Activated CD4-positive, alpha-beta memory T cell treated with anti-CD3 and anti-CD28 coated beads, Interleukin-2, amount 10 ng/mL, durations not matched to agents 7 days and 5 days (primary cell): Measurements from ENCODE around the gene SMOC1. TPM values are rescaled to one million over a fixed set of nuclear protein-coding genes. Genes with fewer than 3 reads are reported as not detected.

ENCODE experiments used
- CTCF ChIA-PET: fragments of 350-600 bp; sonication (Branson Sonifier 250); formaldehyde crosslinking; loops from one replicate; lab custom pipeline; 2021; ENCODE audit warnings: antibody characterized with exemption, inconsistent platforms; lab: Charles Lee
- POLR2A ChIA-PET: fragments of 350-600 bp; sonication (Branson Sonifier 250); formaldehyde crosslinking; loops from one replicate; lab custom pipeline; 2021; ENCODE audit warnings: antibody characterized with exemption; lab: Charles Lee
- DNase-seq: peaks from one replicate; pipeline ENCODE4 v3.0.0-alpha.2; 2020
- H3K27ac Mint-ChIP-seq: one replicate; pipeline ENCODE4 v1.8.0; 2021; ENCODE audit warnings: mild to moderate bottlenecking, mixed read lengths
- H3K27me3 Mint-ChIP-seq: one replicate; pipeline ENCODE4 v1.8.0; 2021; ENCODE audit warnings: mixed read lengths
- H3K36me3 Mint-ChIP-seq: one replicate; pipeline ENCODE4 v1.8.0; 2021; ENCODE audit warnings: low read depth, mixed read lengths
- H3K4me1 Mint-ChIP-seq: one replicate; pipeline ENCODE4 v1.8.0; 2021; ENCODE audit warnings: mixed read lengths
- H3K4me3 Mint-ChIP-seq: one replicate; pipeline ENCODE4 v1.8.0; 2021; ENCODE audit warnings: mild to moderate bottlenecking, mixed read lengths
- H3K9me3 Mint-ChIP-seq: one replicate; pipeline ENCODE4 v1.8.0; 2021; ENCODE audit warnings: mixed read lengths
- total RNA-seq, 2 experiments: library from RNA; stranded (reverse); gene quantifications; one replicate each; pipeline ENCODE4 v1.2.3, GENCODE V29; 2021

The SMOC1 gene
- total RNA-seq, 2 experiments from 2014 or later = not detected

DNA sequence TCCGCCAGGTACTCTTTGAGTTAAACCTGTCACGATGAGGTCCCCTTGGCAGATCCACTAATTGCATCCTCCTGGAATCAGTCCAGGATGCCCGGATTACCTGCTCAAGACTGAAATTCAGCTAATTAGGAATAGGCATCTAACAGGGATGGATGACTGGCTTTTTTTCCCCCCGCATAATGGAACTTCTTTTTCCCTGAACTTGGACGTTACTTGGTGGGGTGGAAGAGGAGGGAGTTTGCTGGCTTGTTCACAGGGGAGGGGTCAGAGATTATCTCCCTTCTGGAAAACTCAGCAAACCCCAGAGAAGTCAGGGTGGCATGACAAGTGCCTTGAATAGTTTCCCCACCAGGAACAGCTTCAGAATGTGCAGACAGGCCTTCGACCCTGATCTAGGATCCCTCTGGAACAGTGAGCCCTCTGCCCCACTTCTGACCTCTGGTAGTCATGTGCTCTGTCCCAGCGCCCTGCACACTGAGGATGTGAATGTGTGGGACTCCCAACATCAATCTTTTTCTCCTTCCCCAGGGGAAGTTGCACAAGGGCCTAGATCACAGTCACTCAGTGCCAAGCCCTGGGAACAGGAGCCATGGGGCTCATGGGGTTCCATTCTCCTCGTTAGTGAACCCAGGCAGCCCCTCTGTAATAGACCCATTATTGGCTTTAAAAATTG lies 142.5 kb downstream of the SMOC1 start:
- peaks cover 16% of the 10 kb centered on the region for H3K27me3 Mint-ChIP-seq
- no peak overlapping the region for H3K27ac Mint-ChIP-seq
- H3K9me3 Mint-ChIP-seq = no peaks in the 10 kb centered on the region
- CTCF ChIA-PET = no interaction called here
- H3K36me3 Mint-ChIP-seq = no peaks in the 10 kb centered on the region
- POLR2A ChIA-PET = no interaction called here
- no peak for DNase-seq
- H3K4me3 Mint-ChIP-seq = no peak overlapping the region
- peaks cover 17% of the 10 kb centered on the region for H3K4me1 Mint-ChIP-seq

- Mint-ChIP-seq H3K27ac (no peak overlapping the region), H3K4me3 (no peak overlapping the region), H3K36me3 (no peaks in the 10 kb centered on the region), H3K27me3 (peaks cover 16% of the 10 kb centered on the region), H3K9me3 (no peaks in the 10 kb centered on the region), H3K4me1 (peaks cover 15% of the 10 kb centered on the region)
- ChIA-PET POLR2A (no interaction called here), CTCF (no interaction called here)
- DNase-seq = no peak
Observed at GRCh38 chr14:70022771-70023445, 143.7 kb downstream of the SMOC1 start.

GRCh38 chr14:70023871-70024270 lies 144.7 kb downstream of the SMOC1 start:
- no peak overlapping the region for H3K27ac Mint-ChIP-seq
- H3K4me1 Mint-ChIP-seq = peaks cover 5% of the 10 kb centered on the region
- no peaks in the 10 kb centered on the region for H3K36me3 Mint-ChIP-seq
- no peak for DNase-seq
- H3K27me3 Mint-ChIP-seq = peaks cover 16% of the 10 kb centered on the region
- CTCF ChIA-PET = interaction anchor here (1.1 to 1.5 kb wide), 2 partner anchors 197 to 205 kb away, joined by 3 to 7 read pairs; no protein-coding TSS in a partner anchor
- H3K9me3 Mint-ChIP-seq = no peaks in the 10 kb centered on the region
- POLR2A ChIA-PET = no interaction called here
- H3K4me3 Mint-ChIP-seq = no peak overlapping the region

- POLR2A ChIA-PET = no interaction called here
- Mint-ChIP-seq H3K4me3 (no peak overlapping the region), H3K27me3 (peaks cover 11% of the 10 kb centered on the region), H3K4me1 (no peaks in the 10 kb centered on the region), H3K27ac (no peak overlapping the region), H3K9me3 (no peaks in the 10 kb centered on the region), H3K36me3 (no peaks in the 10 kb centered on the region)
- CTCF ChIA-PET = interaction anchor here (0.5 to 2.7 kb wide), 22 partner anchors 10 to 782 kb away, joined by 3 to 26 read pairs (median 3); partner anchors contain the start of genes MAP3K9 and SMOC1
- DNase-seq = peak; percentile 65
Observed at GRCh38 chr14:70027785-70028428, 148.7 kb downstream of the SMOC1 start.

- POLR2A ChIA-PET = no interaction called here
- Mint-ChIP-seq H3K4me3 (no peak overlapping the region), H3K4me1 (no peaks in the 10 kb centered on the region), H3K27ac (no peak overlapping the region), H3K27me3 (peaks cover 8% of the 10 kb centered on the region), H3K36me3 (no peaks in the 10 kb centered on the region), H3K9me3 (no peaks in the 10 kb centered on the region)
- no peak for DNase-seq
- CTCF ChIA-PET = interaction anchor here (0.5 to 2.7 kb wide), 4 partner anchors 45 to 211 kb away, joined by 3 to 26 read pairs (median 5); no protein-coding TSS in a partner anchor
Observed at GRCh38 chr14:70029296-70030132, 150.3 kb downstream of the SMOC1 start.

DNA sequence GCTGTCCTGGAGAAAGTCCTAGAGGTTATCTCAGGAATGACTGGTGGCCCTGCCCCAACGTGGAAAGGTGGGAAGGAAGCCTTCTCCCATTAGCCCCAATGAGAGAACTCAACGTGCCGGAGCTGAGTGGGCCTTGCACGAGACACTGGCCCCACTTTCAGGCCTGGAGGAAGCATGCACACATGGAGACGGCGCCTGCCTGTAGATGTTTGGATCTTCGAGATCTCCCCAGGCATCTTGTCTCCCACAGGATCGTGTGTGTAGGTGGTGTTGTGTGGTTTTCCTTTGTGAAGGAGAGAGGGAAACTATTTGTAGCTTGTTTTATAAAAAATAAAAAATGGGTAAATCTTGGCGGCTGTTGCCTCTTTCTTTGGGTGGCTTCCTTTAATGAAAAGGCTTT lies 152.8 kb downstream of the SMOC1 start:
- Mint-ChIP-seq H3K36me3 (no peaks in the 10 kb centered on the region), H3K4me1 (no peaks in the 10 kb centered on the region), H3K9me3 (no peaks in the 10 kb centered on the region), H3K4me3 (no peak overlapping the region), H3K27me3 (no peaks in the 10 kb centered on the region), H3K27ac (no peak overlapping the region)
- CTCF ChIA-PET = no interaction called here
- no peak for DNase-seq
- POLR2A ChIA-PET = no interaction called here

DNA sequence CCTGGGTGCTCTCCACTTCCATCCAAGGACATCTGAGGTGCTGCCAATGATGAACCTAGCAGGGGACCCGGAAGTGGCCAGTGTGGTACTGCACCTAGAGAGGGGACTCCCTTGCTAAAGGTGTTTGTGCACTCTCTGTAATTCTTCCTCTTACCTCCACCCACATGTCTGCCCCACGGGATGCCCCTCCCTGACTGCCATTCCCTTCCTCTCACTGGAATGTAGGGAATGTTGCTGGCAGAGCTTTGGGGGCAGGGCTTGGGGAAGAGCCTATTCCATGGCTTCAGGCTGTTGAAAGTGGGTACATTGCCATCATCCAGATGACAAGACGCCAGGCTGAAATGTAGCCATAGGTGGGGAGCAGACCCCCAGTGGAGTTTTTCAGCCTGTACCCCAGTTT lies 153.2 kb downstream of the SMOC1 start:
- H3K27ac Mint-ChIP-seq = no peak overlapping the region
- POLR2A ChIA-PET = no interaction called here
- CTCF ChIA-PET = no interaction called here

GRCh38 chr14:70033116-70033515 lies 153.9 kb downstream of the SMOC1 start:
- no peak for DNase-seq
- no peak overlapping the region for H3K4me3 Mint-ChIP-seq
- H3K27ac Mint-ChIP-seq = no peak overlapping the region
- H3K36me3 Mint-ChIP-seq = no peaks in the 10 kb centered on the region
- peaks cover 4% of the 10 kb centered on the region for H3K27me3 Mint-ChIP-seq
- POLR2A ChIA-PET = no interaction called here
- H3K4me1 Mint-ChIP-seq = no peaks in the 10 kb centered on the region
- no peaks in the 10 kb centered on the region for H3K9me3 Mint-ChIP-seq
- CTCF ChIA-PET = no interaction called here

More for the DNA sequence above, 153.2 kb downstream of the SMOC1 start:
- DNase-seq = no peak
- Mint-ChIP-seq H3K4me1 (no peaks in the 10 kb centered on the region), H3K9me3 (no peaks in the 10 kb centered on the region), H3K36me3 (no peaks in the 10 kb centered on the region), H3K4me3 (no peak overlapping the region), H3K27me3 (no peaks in the 10 kb centered on the region)

- Mint-ChIP-seq H3K27me3 (peaks cover 4% of the 10 kb centered on the region), H3K4me1 (no peaks in the 10 kb centered on the region), H3K9me3 (no peaks in the 10 kb centered on the region), H3K27ac (no peak overlapping the region), H3K4me3 (no peak overlapping the region), H3K36me3 (no peaks in the 10 kb centered on the region)
- ChIA-PET CTCF (no interaction called here), POLR2A (no interaction called here)
- no peak for DNase-seq
Observed at GRCh38 chr14:70033561-70033960, 154.3 kb downstream of the SMOC1 start.

- Mint-ChIP-seq H3K27ac (no peak overlapping the region), H3K4me1 (no peaks in the 10 kb centered on the region), H3K27me3 (peaks cover 8% of the 10 kb centered on the region), H3K36me3 (no peaks in the 10 kb centered on the region), H3K9me3 (no peaks in the 10 kb centered on the region), H3K4me3 (no peak overlapping the region)
- ChIA-PET CTCF (no interaction called here), POLR2A (no interaction called here)
- DNase-seq = no peak
Observed at GRCh38 chr14:70034257-70034656, 155.0 kb downstream of the SMOC1 start.

DNA sequence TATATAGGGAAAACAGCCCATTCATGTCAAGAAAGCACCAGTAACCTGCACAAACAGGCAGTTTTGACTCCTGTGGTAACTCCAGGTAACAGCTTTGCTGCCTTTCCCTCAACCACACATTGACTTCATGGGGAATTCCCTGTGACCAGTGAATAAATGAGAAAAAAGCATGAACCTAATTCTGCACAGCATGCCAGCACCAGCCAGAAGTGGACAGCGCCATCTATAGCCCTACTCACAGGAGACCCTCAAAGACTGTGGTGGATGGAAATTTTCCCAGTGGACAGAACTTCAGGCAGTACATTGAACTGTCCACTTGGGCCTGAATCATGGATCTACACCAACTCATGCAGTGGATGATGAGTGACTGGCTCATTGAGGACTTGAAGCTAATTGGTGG lies 157.4 kb downstream of the SMOC1 start:
- Mint-ChIP-seq H3K9me3 (no peaks in the 10 kb centered on the region), H3K4me1 (no peaks in the 10 kb centered on the region), H3K36me3 (no peaks in the 10 kb centered on the region), H3K27ac (no peak overlapping the region), H3K27me3 (peaks cover 19% of the 10 kb centered on the region), H3K4me3 (no peak overlapping the region)
- POLR2A ChIA-PET = no interaction called here
- DNase-seq = no peak
- CTCF ChIA-PET = no interaction called here

DNA sequence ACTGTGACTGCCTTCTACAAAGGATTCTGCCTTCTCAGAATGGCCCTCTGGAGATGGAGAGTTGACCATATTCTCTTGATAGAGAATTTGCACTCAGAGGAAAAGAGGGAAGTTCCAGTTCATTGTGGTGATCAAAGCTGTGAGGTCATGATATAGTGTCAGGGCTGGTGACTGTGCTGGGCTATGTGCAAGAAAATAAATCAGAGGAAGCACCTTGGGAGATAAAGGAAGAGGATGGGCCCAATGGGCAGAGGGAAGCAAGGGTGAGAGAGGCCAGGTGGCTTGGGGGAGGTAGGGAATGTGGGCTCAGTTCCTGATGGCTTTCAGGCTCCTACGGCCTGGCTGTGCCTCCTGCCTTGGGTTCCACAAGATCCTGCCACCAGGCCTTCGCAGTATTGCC lies 163.8 kb downstream of the SMOC1 start:
- DNase-seq = no peak
- CTCF ChIA-PET = no interaction called here

DNA sequence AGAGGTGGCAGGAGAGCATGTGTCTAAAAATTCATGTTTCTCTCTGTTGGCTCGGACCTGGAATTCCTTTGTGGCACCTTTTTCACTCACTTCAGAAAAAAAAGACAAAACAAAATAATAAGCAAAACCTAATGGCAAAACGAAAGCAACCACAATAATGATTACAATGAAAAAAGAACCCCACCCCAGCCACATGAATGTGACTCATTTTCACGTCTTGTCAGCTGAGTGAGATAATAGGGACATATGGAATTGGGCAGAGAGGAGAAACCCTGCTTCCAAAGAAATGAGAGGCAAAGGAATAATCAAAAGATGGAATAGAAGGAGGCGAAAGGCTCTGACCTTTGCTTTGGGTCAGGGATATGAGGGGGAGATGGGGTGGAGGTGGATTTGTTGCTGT lies 166.1 kb downstream of the SMOC1 start:
- Mint-ChIP-seq H3K27ac (no peak overlapping the region), H3K4me3 (no peak overlapping the region)
- POLR2A ChIA-PET = no interaction called here

More for the DNA sequence above, 163.8 kb downstream of the SMOC1 start:
- H3K4me3 Mint-ChIP-seq = no peak overlapping the region
- H3K9me3 Mint-ChIP-seq = no peaks in the 10 kb centered on the region
- H3K36me3 Mint-ChIP-seq = no peaks in the 10 kb centered on the region
- POLR2A ChIA-PET = no interaction called here
- H3K27me3 Mint-ChIP-seq = peaks cover 35% of the 10 kb centered on the region
- H3K27ac Mint-ChIP-seq = no peak overlapping the region
- peaks cover 1% of the 10 kb centered on the region for H3K4me1 Mint-ChIP-seq

More for the DNA sequence above, 166.1 kb downstream of the SMOC1 start:
- Mint-ChIP-seq H3K27me3 (peaks cover 25% of the 10 kb centered on the region), H3K36me3 (no peaks in the 10 kb centered on the region), H3K9me3 (no peaks in the 10 kb centered on the region), H3K4me1 (peaks cover 1% of the 10 kb centered on the region)
- CTCF ChIA-PET = no interaction called here
- DNase-seq = no peak
